ENCODE results near the gene SLC66A2. TPM values are rescaled to one million over a fixed set of nuclear protein-coding genes. Genes with fewer than 3 reads are reported as not detected.

SLC66A2 gene
- total and polyA plus RNA-seq, 10 of the 15 experiments (the other 5 are each of a cell fraction or from before 2014, with no cell fraction given): 0.69 to 42.5 (median 14.8) TPM

GRCh38 chr18:79962835-79963657 is 11.6 kb upstream of the SLC66A2 start (continued):
- TF ChIP-seq SKIL (IDR thresholded peaks at IDR 0.05; ENCODE audit: low read depth, poor library complexity, severe bottlenecking) (peak; percentile 77), TCF12 (IDR thresholded peaks at IDR 0.05; ENCODE audit: low read depth, low read length) (no peak), POLR2AphosphoS2 (IDR thresholded peaks at IDR 0.05; ENCODE audit: low read depth, low read length) (no peak), YBX1 (IDR thresholded peaks at IDR 0.05) (no peak), HDGF (IDR thresholded peaks at IDR 0.05) (no peak; the same call in none of the 2 replicates), STAT3 (IDR thresholded peaks at IDR 0.05; ENCODE audit: low read depth, low read length) (no peak), SUPT20H (IDR thresholded peaks at IDR 0.05; ENCODE audit: borderline replicate concordance, control insufficient read depth, low read depth, low read length) (no peak), PAX5 (IDR thresholded peaks at IDR 0.05; ENCODE audit: borderline replicate concordance, low read depth, low read length) (peak; percentile 58; the same call in 1 of the 2 replicates), FOXK2 (IDR thresholded peaks at IDR 0.05) (no peak), MYC (IDR thresholded peaks at IDR 0.05; ENCODE audit: insufficient read depth, insufficient read length, insufficient replicate concordance, low read length, severe bottlenecking) (no peak), RAD21 (IDR thresholded peaks at IDR 0.05; ENCODE audit: insufficient read depth, low read depth, low read length) (peak; percentile 29; the same call in 1 of the 2 replicates), SREBF1 (IDR thresholded peaks at IDR 0.05; ENCODE audit: low read length) (no peak), TARDBP (IDR thresholded peaks at IDR 0.05; ENCODE audit: borderline replicate concordance) (no peak), PAX8 (IDR thresholded peaks at IDR 0.05) (no peak), ATF7 (IDR thresholded peaks at IDR 0.05; ENCODE audit: low read depth) (peak; percentile 79), TBL1XR1 (IDR thresholded peaks at IDR 0.05; ENCODE audit: low read depth, low read length) (no peak; the same call in 1 of the 2 replicates), ETV6 (conservative IDR thresholded peaks at IDR 0.05 in 1 of 2, IDR thresholded peaks at IDR 0.05 in 1 of 2; ENCODE audit: borderline replicate concordance in 1 of 2, low read depth in 1 of 2) (peak in 1 of 2 experiments; percentile 62; a peak in 1 of 4 replicates), SIN3A (IDR thresholded peaks at IDR 0.05; ENCODE audit: low read depth, low read length) (no peak), ELK1 (IDR thresholded peaks at IDR 0.05; ENCODE audit: low read depth, low read length) (no peak), USF2 (IDR thresholded peaks at IDR 0.05; ENCODE audit: borderline replicate concordance, low read depth, low read length) (no peak), SIX5 (IDR thresholded peaks at IDR 0.05; ENCODE audit: low read depth, low read length, severe bottlenecking) (no peak), ASH2L (IDR thresholded peaks at IDR 0.05; ENCODE audit: borderline replicate concordance, low read depth) (no peak)
- TF ChIP-seq, protein P1, sequence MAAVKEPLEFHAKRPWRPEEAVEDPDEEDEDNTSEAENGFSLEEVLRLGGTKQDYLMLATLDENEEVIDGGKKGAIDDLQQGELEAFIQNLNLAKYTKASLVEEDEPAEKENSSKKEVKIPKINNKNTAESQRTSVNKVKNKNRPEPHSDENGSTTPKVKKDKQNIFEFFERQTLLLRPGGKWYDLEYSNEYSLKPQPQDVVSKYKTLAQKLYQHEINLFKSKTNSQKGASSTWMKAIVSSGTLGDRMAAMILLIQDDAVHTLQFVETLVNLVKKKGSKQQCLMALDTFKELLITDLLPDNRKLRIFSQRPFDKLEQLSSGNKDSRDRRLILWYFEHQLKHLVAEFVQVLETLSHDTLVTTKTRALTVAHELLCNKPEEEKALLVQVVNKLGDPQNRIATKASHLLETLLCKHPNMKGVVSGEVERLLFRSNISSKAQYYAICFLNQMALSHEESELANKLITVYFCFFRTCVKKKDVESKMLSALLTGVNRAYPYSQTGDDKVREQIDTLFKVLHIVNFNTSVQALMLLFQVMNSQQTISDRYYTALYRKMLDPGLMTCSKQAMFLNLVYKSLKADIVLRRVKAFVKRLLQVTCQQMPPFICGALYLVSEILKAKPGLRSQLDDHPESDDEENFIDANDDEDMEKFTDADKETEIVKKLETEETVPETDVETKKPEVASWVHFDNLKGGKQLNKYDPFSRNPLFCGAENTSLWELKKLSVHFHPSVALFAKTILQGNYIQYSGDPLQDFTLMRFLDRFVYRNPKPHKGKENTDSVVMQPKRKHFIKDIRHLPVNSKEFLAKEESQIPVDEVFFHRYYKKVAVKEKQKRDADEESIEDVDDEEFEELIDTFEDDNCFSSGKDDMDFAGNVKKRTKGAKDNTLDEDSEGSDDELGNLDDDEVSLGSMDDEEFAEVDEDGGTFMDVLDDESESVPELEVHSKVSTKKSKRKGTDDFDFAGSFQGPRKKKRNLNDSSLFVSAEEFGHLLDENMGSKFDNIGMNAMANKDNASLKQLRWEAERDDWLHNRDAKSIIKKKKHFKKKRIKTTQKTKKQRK (IDR thresholded peaks at IDR 0.05; ENCODE audit: low read depth, low read length): no peak

All from GM12878 (cell line).